GM13976 (cell line): ENCODE measurements around the gene PRR11.

ENCODE experiments used
- DNase-seq: peaks from one replicate; pipeline ENCODE4 v3.0.0; 2012; ENCODE audit warnings: low spot score
- CTCF ChIP-seq: IDR thresholded peaks from 2 replicates; pipeline ENCODE4 v1.5.1; 2012; ENCODE audit warnings: borderline replicate concordance, mild to moderate bottlenecking; ENCODE audit not compliant: insufficient read depth; ENCODE audit errors: extremely low read depth, missing control alignments, control extremely low read depth
- in situ Hi-C: fragments of 300-500 bp; cut with MboI; formaldehyde crosslinking; loops from one replicate; pipeline ENCODE4 v1.12.0; 2022; ENCODE audit warnings: low sequenced_read_pairs, mixed read lengths, inconsistent platforms; ENCODE audit not compliant: unreplicated experiment

The PRR11 gene

GRCh38 chr17:59190806-59191205 is 35.3 kb downstream of the PRR11 start:
- no peak for TF ChIP-seq CTCF
- in situ Hi-C loops, result no loop called here
- DNase-seq, result no peak

DNA sequence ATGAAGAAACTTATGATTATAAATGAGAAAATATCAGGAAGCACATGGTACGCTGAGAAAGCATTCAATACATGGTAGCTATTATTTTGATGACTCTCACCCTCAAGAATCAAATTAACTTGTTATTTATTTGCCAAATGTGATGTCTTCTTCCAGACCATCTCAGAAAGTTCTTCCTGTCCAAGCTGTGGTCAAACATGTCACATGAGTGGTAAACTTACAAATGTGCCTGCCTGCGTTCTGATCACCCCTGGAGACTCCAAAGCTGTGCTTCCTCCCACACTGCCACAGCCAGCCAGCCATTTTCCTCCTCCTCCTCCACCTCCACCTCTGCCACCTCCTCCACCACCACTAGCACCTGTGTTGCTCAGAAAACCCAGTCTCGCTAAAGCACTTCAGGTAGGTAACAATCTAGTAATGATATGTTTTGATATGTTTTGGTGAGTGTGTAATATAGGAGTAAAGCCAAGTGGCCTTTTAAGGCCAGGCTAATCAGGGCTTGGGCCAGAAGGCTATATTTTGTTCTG is 37.9 kb downstream of the PRR11 start:
- in situ Hi-C loops, result no loop called here
- no peak for TF ChIP-seq CTCF
- no peak for DNase-seq

GRCh38 chr17:59199398-59199797 is 43.9 kb downstream of the PRR11 start:
- in situ Hi-C loops, result no loop called here
- TF ChIP-seq CTCF, result no peak

GRCh38 chr17:59202320-59202719 is 46.8 kb downstream of the PRR11 start:
- in situ Hi-C loops, result no loop called here
- TF ChIP-seq CTCF, result no peak
- DNase-seq, result no peak

More at GRCh38 chr17:59199398-59199797, 43.9 kb downstream of the PRR11 start:
- no peak for DNase-seq

DNA sequence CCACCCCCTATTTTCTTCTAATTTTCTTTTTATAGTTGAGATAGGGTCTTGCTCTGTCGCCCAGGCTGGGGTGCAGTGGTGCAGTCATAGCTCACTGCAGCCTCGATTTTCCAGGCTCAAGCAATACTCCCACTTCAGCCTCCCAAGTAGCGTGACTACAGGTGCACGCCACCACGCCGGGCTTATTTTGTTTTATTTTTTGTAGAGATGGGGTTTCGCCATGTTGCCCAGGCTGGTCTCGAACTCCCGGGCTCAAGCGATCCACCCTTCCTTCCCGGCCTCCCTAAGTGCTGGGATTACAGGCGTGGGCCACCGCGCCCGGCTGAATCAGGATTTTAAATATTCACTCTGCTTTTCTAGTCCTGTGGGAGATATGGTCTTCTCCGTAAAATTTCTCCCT is 63.8 kb downstream of the PRR11 start:
- in situ Hi-C loops, result no loop called here
- DNase-seq, result no peak
- no peak for TF ChIP-seq CTCF

DNA sequence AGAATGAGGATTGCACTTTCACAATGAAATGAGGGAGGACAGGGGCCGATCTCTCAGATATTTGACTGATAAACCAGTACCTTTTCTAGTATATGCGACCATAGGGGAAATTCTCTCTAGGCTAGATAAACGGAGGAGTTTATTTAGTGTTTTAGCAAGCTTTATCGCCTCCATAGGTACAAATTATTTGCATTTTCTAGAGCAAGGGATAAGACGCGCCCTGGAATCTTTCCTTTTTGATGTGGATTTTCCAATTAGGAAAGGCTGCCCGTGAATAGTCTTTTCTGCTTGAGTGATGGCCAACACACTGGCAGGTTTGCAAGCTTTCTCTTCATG is 64.4 kb downstream of the PRR11 start:
- DNase-seq, result no peak
- in situ Hi-C loops, result no loop called here
- no peak for TF ChIP-seq CTCF
